Esophagus squamous epithelium (tissue), 5 donors: Measurements from ENCODE around the gene NCEH1. TPM values are rescaled to one million over a fixed set of nuclear protein-coding genes. Genes with fewer than 3 reads are reported as not detected.

Source experiments
- DNase-seq: peaks from one replicate; lab custom pipeline; 2025; lab: John Stamatoyannopoulos, UW
- H3K27ac ChIP-seq, 4 donors: fragments of 200-600 bp; sonication (generic); one replicate each; pipeline ENCODE4 v1.5.1; 2016 to 2019; ENCODE audit warnings: mild to moderate bottlenecking in 1 of 4
- H3K27me3 ChIP-seq, 4 donors: fragments of 200-600 bp; sonication (generic); 1 replicate in 3 of 4; 2 replicates in 1 of 4; pipeline versions ENCODE4 v1.5.1 to v1.6.0; 2017 to 2021; ENCODE audit warnings: antibody characterized with exemption in 1 of 4
- H3K36me3 ChIP-seq, 3 donors: fragments of 200-600 bp; sonication (generic); one replicate each; pipeline ENCODE4 v1.5.1; 2016 to 2019
- H3K4me1 ChIP-seq, 3 donors: fragments of 200-600 bp; sonication (generic); one replicate each; pipeline ENCODE4 v1.5.1; 2017 to 2019
- H3K4me3 ChIP-seq, 4 donors: fragments of 200-600 bp; sonication (generic); 1 replicate in 3 of 4; 2 replicates in 1 of 4; pipeline ENCODE4 v1.5.1; 2016 to 2019; ENCODE audit warnings: mild to moderate bottlenecking in 2 of 4, moderate library complexity in 1 of 4
- H3K9me3 ChIP-seq, 3 donors: fragments of 200-600 bp; sonication (generic); one replicate each; pipeline ENCODE4 v1.5.1; 2016 to 2019
- POLR2A ChIP-seq, 4 donors: fragments of 450-650 bp; IDR thresholded peaks; one replicate each; pipeline ENCODE4 v1.6.1; 2017; ENCODE audit warnings: antibody characterized with exemption in 4 of 4, mild to moderate bottlenecking in 4 of 4, moderate library complexity in 3 of 4
- WGBS, 2 donors: methylation state at CpG; one replicate each; pipeline ENCODE4 v1.1.5; 2018; 5-methylcytosine and 5-hydroxymethylcytosine counted together
- intact Hi-C: fragments of 100-400 bp; cut with DNase I; formaldehyde crosslinking; loops from one replicate; pipeline ENCODE4 v1.15.0; 2022
- total RNA-seq, 4 donors: library from RNA; depleted of rRNA; stranded (reverse); fragments of >200 nt; gene quantifications; one replicate each; pipeline ENCODE4 v1.1.0, GENCODE V29; 2016
- TF ChIP-seq, protein P1 (sequence below), 6 experiments: fragments of 450-650 bp in 4 of 6; fragments of 200-600 bp in 2 of 6; sonication (generic) in 2 of 6; IDR thresholded peaks; one replicate each; pipeline ENCODE4 v1.5.1; 2016 to 2019; ENCODE audit warnings: antibody characterized with exemption in 6 of 6, mild to moderate bottlenecking in 4 of 6, moderate library complexity in 4 of 6
- donor health status: DM: yes; HTN: yes; CAD: no.

Gene NCEH1
- total RNA-seq, 4 donors from 2014 or later: 2.2 to 9.1 (median 5.0) TPM

DNA sequence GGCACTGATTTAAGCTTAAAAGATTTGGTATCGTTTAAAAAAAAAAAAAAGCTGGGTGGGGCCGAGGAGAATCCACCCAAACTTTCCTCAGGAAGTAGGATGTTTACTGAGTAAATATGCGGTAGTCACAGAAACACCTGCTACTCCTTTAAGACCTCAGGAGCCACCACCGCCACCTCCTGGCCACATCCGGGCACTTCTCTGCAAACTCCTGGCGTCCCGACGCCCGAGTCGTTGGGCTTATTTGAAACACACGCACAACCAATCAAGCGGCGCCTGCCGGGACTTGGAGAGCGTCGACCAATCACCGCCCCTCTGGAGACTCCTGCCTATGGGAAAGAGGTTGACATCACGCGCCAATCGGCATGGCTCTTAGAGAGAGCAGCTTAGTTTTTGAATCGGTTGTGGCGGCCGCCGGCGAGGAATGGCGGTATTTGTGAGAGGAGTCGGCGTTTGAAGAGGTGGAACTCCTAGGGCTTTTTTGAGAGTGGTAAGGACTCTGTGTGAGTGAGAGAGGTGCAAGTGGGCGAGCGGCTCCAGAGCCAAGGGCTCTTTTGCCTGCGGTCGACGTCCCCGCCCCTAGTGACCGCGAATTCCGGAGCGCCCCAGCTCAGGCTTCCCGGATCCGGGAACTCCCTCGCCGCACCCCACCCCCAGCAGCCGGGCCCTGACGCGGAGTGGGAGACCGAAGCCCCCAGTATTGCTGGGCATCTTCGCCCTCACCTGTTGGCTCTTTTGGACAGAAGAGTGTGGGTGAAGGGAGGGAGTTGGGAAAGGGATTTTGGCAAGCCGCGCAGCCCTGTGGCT lies 39.7 kb upstream of the NCEH1 start, which contains the start of gene ECT2:
ECT2 (plus strand) TSS at position 359 of the 807 bp plus-strand sequence. CDS start 3,805 bp downstream, outside the sequence.
- intact Hi-C loops: no loop called here
- Histone ChIP-seq H3K27me3 (no peaks in the 10 kb centered on the region), H3K36me3 (peaks cover 0 to 3% (median 0%) of the 10 kb centered on the region in 3 donors), H3K9me3 (no peaks in the 10 kb centered on the region), H3K27ac (peak within 1 kb of the TSS; percentile 77 to 91 (median 85)), H3K4me3 (peak within 1 kb of the TSS; percentile 78 to 96 (median 84)), H3K4me1 (peaks cover 7 to 30% (median 14%) of the 10 kb centered on the region in 3 donors)
- 0 to 1% methylated on average over 37 to 49 of the region's 49 CpGs for WGBS, 2 donors
- peak; percentile 98 for DNase-seq
- TF ChIP-seq POLR2A (IDR thresholded peaks at IDR 0.05): peak in 1 of 4 donors; percentile 41
- TF ChIP-seq, protein P1, sequence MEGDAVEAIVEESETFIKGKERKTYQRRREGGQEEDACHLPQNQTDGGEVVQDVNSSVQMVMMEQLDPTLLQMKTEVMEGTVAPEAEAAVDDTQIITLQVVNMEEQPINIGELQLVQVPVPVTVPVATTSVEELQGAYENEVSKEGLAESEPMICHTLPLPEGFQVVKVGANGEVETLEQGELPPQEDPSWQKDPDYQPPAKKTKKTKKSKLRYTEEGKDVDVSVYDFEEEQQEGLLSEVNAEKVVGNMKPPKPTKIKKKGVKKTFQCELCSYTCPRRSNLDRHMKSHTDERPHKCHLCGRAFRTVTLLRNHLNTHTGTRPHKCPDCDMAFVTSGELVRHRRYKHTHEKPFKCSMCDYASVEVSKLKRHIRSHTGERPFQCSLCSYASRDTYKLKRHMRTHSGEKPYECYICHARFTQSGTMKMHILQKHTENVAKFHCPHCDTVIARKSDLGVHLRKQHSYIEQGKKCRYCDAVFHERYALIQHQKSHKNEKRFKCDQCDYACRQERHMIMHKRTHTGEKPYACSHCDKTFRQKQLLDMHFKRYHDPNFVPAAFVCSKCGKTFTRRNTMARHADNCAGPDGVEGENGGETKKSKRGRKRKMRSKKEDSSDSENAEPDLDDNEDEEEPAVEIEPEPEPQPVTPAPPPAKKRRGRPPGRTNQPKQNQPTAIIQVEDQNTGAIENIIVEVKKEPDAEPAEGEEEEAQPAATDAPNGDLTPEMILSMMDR (IDR thresholded peaks at IDR 0.05): peak; percentile 58 to 91 (median 86)

DNA sequence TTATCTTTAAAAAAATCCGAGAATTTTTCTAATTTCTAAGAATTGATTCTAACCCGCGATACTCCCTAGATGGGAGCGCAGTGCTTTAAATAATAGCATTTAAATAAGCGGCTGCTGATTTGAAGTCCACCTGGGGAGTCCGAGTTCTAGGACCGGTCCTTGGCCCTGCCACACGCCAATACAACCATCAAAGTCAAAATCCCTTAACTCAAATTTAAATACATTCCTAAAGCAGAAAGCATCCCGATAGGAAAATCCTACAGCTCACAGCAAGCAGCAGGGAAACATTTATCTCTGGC lies 39.2 kb upstream of the NCEH1 start:
- 14% methylated on average over 9 of the region's 9 CpGs for WGBS, 2 donors
- Histone ChIP-seq H3K27me3 (no peaks in the 10 kb centered on the region), H3K4me1 (peaks cover 7 to 30% (median 14%) of the 10 kb centered on the region in 3 donors), H3K36me3 (no peaks in the 10 kb centered on the region), H3K9me3 (no peaks in the 10 kb centered on the region), H3K27ac (peak overlapping the region; percentile 72 to 91 (median 85)), H3K4me3 (peak overlapping the region; percentile 26 to 96 (median 78))
- intact Hi-C loops: no loop called here
- no peak for DNase-seq
- TF ChIP-seq POLR2A (IDR thresholded peaks at IDR 0.05): no peak
- TF ChIP-seq, protein P1 (IDR thresholded peaks at IDR 0.05): no peak

DNA sequence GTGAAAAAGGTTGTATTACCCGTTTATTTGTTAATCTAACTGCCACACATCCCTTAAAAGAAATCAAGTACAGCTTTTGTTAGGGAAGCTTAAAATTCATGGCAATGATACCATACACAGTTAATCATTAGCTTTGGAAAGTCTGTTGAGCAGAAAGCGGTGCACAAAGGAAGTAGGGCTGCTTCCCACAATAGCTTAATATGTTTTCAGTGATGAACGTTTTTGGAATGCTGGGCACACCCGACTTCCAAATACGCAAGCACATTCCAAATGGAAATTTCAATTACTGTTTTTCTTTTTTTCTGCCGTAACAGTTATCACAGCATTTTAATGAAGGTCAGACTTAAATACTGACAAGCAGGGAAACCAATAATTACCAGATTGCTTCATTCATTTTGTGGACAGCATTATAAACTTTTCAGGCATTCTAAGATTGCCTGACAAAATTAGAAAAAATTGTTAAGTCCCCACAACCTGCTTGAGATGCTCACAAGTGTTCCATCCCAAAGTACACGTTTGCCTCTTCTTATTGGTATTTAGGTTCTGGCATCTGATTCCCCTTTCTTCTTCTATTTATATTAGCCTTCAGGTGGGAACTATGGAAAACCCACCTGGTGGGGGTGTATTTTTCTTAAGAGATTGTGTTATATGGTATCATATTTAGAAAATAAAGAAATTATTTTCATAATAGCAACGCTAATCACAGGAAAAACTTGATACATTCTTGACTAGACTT lies 38.5 kb upstream of the NCEH1 start:
- H3K36me3 ChIP-seq: no peaks in the 10 kb centered on the region
- no peak for TF ChIP-seq POLR2A (IDR thresholded peaks at IDR 0.05)
- H3K4me1 ChIP-seq: peaks cover 7 to 30% (median 14%) of the 10 kb centered on the region in 3 donors
- H3K27me3 ChIP-seq: no peaks in the 10 kb centered on the region
- peak overlapping the region; percentile 72 to 91 (median 85) for H3K27ac ChIP-seq
- intact Hi-C loops: loop anchor here (5.0 kb wide), 1 partner anchor 72 kb away; no protein-coding TSS in a partner anchor
- no peaks in the 10 kb centered on the region for H3K9me3 ChIP-seq
- 28 to 32% methylated on average over 8 of the region's 8 CpGs for WGBS, 2 donors
- peak overlapping the region; percentile 26 to 96 (median 78) for H3K4me3 ChIP-seq
- DNase-seq: no peak

DNA sequence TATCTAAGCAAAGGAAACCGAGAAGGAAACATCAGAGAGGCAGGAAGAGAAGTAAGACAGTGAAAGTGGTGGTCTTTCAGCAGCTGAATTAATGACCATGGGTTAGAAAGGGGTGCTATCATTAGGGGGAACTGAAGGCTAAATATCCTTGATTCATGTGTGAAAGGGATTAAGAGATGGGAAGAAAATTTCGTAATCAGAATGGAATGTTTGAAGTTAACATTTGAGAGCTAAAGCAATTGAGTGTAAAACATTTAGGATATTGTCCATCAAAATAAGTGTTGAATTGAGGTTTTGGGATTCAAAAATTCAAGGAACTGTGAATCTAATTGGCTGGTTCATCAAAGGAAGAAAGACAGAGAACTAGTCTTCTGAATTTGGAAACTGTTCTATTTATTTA lies 35.6 kb upstream of the NCEH1 start:
- intact Hi-C loops: loop anchor here (5.0 kb wide), 1 partner anchor 69 kb away; no protein-coding TSS in a partner anchor
- peaks cover 7 to 23% (median 10%) of the 10 kb centered on the region in 3 donors for H3K4me1 ChIP-seq
- no peak for DNase-seq
- no peaks in the 10 kb centered on the region for H3K36me3 ChIP-seq
- no peaks in the 10 kb centered on the region for H3K27me3 ChIP-seq
- H3K4me3 ChIP-seq: no peak overlapping the region
- H3K9me3 ChIP-seq: no peaks in the 10 kb centered on the region
- no peak overlapping the region for H3K27ac ChIP-seq
- TF ChIP-seq POLR2A (IDR thresholded peaks at IDR 0.05): no peak
- TF ChIP-seq, protein P1 (IDR thresholded peaks at IDR 0.05): no peak
- 53 to 59% methylated on average over 2 of the region's 2 CpGs for WGBS, 2 donors

DNA sequence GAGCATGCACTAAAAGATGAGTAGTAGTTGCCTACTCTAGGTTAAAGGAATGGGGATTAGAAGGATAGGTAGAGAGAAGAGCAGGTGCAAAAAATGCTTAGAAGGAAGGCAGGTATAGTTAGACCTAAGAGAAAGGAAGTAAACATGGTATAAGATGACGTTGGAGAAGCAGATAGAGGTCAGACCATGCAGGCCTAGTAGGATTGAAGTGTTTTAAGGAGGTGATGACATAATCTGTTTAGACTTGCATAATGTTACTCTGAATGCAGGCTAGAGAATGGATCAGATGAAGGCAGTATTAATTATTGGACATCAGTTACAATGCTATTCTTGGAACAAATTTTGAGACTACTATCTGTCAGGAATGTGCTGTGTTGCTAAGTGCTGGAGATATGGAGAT lies 28.6 kb upstream of the NCEH1 start:
- TF ChIP-seq, protein P1 (IDR thresholded peaks at IDR 0.05): no peak
- TF ChIP-seq POLR2A (IDR thresholded peaks at IDR 0.05): no peak
- H3K27me3 ChIP-seq: no peaks in the 10 kb centered on the region
- DNase-seq: no peak
- H3K27ac ChIP-seq: no peak overlapping the region
- no peak overlapping the region for H3K4me3 ChIP-seq
- H3K36me3 ChIP-seq: no peaks in the 10 kb centered on the region
- WGBS, 2 donors: 27 to 32% methylated on average over 1 of the region's 1 CpG
- intact Hi-C loops: no loop called here
- no peaks in the 10 kb centered on the region for H3K9me3 ChIP-seq
- no peaks in the 10 kb centered on the region for H3K4me1 ChIP-seq
